NT2/D1 (cell line): Measurements from ENCODE around the gene PXMP4.

Experiments
- YY1 ChIP-seq: IDR thresholded peaks from 2 replicates; pipeline ENCODE4 v1.6.1; 2011; ENCODE audit not compliant: insufficient read length, insufficient read depth
- ZNF274 ChIP-seq: IDR thresholded peaks from 2 replicates; pipeline ENCODE4 v1.6.1; 2011; ENCODE audit warnings: mild to moderate bottlenecking, low read depth, low read length

DNA sequence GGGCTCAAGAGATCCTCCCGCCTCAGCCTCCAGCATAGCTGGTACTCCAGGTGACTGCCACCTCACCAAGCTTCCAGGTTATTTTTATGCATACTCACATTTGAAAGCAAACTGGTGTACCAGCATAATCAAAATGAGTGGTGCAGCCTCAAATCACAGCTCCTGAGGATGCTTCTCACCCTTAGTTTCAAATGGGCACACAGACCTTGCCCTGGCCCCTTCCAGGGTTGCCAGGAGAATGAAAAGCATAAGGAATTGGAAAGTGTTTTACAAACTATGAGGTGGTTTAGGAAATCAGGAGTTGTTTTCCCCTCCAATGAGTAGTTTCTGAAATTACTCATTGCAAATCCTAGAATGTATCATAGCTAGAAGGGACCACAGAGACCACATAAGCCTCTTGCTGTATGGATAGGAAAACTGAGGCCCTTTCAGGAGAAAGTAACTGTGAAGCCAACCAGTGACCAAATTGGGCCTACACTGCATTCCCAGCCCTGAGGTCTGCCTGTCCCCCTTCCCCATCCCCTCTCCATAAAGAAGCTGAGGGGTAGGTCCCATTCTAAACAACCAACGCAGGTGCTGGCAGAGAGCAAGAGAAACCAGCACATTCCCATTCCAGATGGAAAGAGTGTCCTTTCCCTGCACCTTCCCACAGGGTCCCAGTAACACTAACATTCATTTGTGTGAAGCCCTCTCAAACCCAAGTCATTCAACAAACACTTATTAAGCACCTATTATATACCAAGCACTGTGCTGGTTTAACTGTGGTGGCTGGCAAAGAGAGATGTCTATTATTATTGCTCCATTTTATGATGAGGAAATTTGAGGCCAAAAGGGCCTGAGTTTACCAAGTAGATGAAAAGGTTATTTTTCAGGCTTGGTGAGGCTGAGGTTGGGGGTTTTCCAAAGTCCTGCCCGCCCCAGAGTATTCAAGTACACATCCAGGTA, 31.8 kb downstream of the PXMP4 start:
- TF ChIP-seq YY1 (no peak), ZNF274 (no peak)
